Erythroblast (primary cell): Measurements from ENCODE around the gene EFCAB10.

Experiments used
- GATA1 ChIP-seq: IDR thresholded peaks from 2 replicates; pipeline ENCODE4 v1.6.1; 2011; ENCODE audit warnings: low read depth, mild to moderate bottlenecking, control low read depth, low read length, moderate library complexity
- POLR2A ChIP-seq: IDR thresholded peaks from 2 replicates; pipeline ENCODE4 v1.6.1; 2011; ENCODE audit warnings: mild to moderate bottlenecking, low read length

DNA sequence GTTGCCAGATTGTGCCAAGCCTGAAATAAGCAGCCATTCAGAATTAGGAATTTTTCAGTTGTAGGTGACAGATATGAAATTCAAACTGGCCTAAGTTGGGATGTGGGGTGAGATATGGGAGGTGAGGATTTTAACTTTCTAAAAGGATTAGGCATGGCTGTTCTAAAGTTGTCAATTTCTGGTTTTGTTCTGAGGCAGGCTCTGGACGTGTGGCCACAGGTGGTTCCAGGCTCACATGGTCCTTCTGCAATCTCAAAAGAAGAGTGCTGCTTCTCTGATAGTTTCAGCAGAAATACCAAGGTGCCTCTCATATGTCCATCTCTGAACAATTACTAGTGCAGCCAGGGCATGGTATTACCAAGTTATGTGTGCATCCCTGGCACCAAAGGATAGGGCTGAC, 21.4 kb downstream of the EFCAB10 start:
- TF ChIP-seq POLR2A: no peak
- TF ChIP-seq GATA1: no peak
